ENCODE measurements around the gene ACBD5. TPM values are rescaled to one million over a fixed set of nuclear protein-coding genes. Genes with fewer than 3 reads are reported as not detected.

The ACBD5 gene
- total RNA-seq, 1 donor from 2014 or later: 15.7 TPM

GRCh38 chr10:27207350-27207749 is 33.2 kb downstream of the ACBD5 start:
- H3K9ac ChIP-seq (ENCODE audit: low read depth in 1 of 3, low read length in 3 of 3): no peak overlapping the region
- no peaks in the 10 kb centered on the region for H3K9me3 ChIP-seq (ENCODE audit: control insufficient read depth in 3 of 3, low read length in 3 of 3)
- no peaks in the 10 kb centered on the region for H3K4me1 ChIP-seq (ENCODE audit: control insufficient read depth in 3 of 3, insufficient read depth in 3 of 3, low read length in 3 of 3)
- H3K4me3 ChIP-seq (ENCODE audit: low read length in 3 of 3): no peak overlapping the region
- H3K27ac ChIP-seq (ENCODE audit: low read depth, low read length): no peak overlapping the region
- H3K27me3 ChIP-seq (ENCODE audit: control insufficient read depth in 3 of 3, insufficient read depth in 3 of 3, low read length in 3 of 3): no peaks in the 10 kb centered on the region
- peaks cover 35 to 53% (median 51%) of the 10 kb centered on the region in 3 donors for H3K36me3 ChIP-seq (ENCODE audit: control insufficient read depth in 3 of 3, insufficient read depth in 3 of 3, low read length in 3 of 3)

GRCh38 chr10:27203806-27204205 is 36.8 kb downstream of the ACBD5 start:
- no peak overlapping the region for H3K27ac ChIP-seq (ENCODE audit: low read depth, low read length)
- H3K27me3 ChIP-seq (ENCODE audit: control insufficient read depth in 3 of 3, insufficient read depth in 3 of 3, low read length in 3 of 3): no peaks in the 10 kb centered on the region
- no peaks in the 10 kb centered on the region for H3K9me3 ChIP-seq (ENCODE audit: control insufficient read depth in 3 of 3, low read length in 3 of 3)
- H3K36me3 ChIP-seq (ENCODE audit: control insufficient read depth in 3 of 3, insufficient read depth in 3 of 3, low read length in 3 of 3): peaks cover 27 to 46% (median 42%) of the 10 kb centered on the region in 3 donors
- H3K4me3 ChIP-seq (ENCODE audit: low read length in 3 of 3): no peak overlapping the region
- H3K4me1 ChIP-seq (ENCODE audit: control insufficient read depth in 3 of 3, insufficient read depth in 3 of 3, low read length in 3 of 3): no peaks in the 10 kb centered on the region
- no peak overlapping the region for H3K9ac ChIP-seq (ENCODE audit: low read depth in 1 of 3, low read length in 3 of 3)

GRCh38 chr10:27197980-27198620 is 42.5 kb downstream of the ACBD5 start:
- Histone ChIP-seq H3K4me1 (ENCODE audit: control insufficient read depth in 3 of 3, insufficient read depth in 3 of 3, low read length in 3 of 3) (peaks cover 0 to 3% (median 2%) of the 10 kb centered on the region in 3 donors), H3K9ac (ENCODE audit: low read depth in 1 of 3, low read length in 3 of 3) (no peak overlapping the region), H3K27me3 (ENCODE audit: control insufficient read depth in 3 of 3, insufficient read depth in 3 of 3, low read length in 3 of 3) (no peaks in the 10 kb centered on the region), H3K4me3 (ENCODE audit: low read length in 3 of 3) (no peak overlapping the region), H3K27ac (ENCODE audit: low read depth, low read length) (no peak overlapping the region), H3K9me3 (ENCODE audit: control insufficient read depth in 3 of 3, low read length in 3 of 3) (no peaks in the 10 kb centered on the region), H3K36me3 (ENCODE audit: control insufficient read depth in 3 of 3, insufficient read depth in 3 of 3, low read length in 3 of 3) (peaks cover 11 to 22% (median 11%) of the 10 kb centered on the region in 3 donors)

- H3K36me3 ChIP-seq (ENCODE audit: control insufficient read depth in 3 of 3, insufficient read depth in 3 of 3, low read length in 3 of 3): peaks cover 0 to 8% (median 4%) of the 10 kb centered on the region in 3 donors
- H3K4me1 ChIP-seq (ENCODE audit: control insufficient read depth in 3 of 3, insufficient read depth in 3 of 3, low read length in 3 of 3): no peaks in the 10 kb centered on the region
- H3K27ac ChIP-seq (ENCODE audit: low read depth, low read length): no peak overlapping the region
- no peak overlapping the region for H3K9ac ChIP-seq (ENCODE audit: low read depth in 1 of 3, low read length in 3 of 3)
- H3K9me3 ChIP-seq (ENCODE audit: control insufficient read depth in 3 of 3, low read length in 3 of 3): no peaks in the 10 kb centered on the region
- H3K4me3 ChIP-seq (ENCODE audit: low read length in 3 of 3): no peak overlapping the region
- no peaks in the 10 kb centered on the region for H3K27me3 ChIP-seq (ENCODE audit: control insufficient read depth in 3 of 3, insufficient read depth in 3 of 3, low read length in 3 of 3)
These were observed 48.3 kb downstream of the ACBD5 start for GRCh38 chr10:27192284-27192683.

- Histone ChIP-seq H3K9me3 (ENCODE audit: control insufficient read depth in 3 of 3, low read length in 3 of 3) (no peaks in the 10 kb centered on the region), H3K36me3 (ENCODE audit: control insufficient read depth in 3 of 3, insufficient read depth in 3 of 3, low read length in 3 of 3) (peaks cover 0 to 5% (median 4%) of the 10 kb centered on the region in 3 donors), H3K27ac (ENCODE audit: low read depth, low read length) (no peak overlapping the region), H3K4me3 (ENCODE audit: low read length in 3 of 3) (no peak overlapping the region), H3K4me1 (ENCODE audit: control insufficient read depth in 3 of 3, insufficient read depth in 3 of 3, low read length in 3 of 3) (no peaks in the 10 kb centered on the region), H3K9ac (ENCODE audit: low read depth in 1 of 3, low read length in 3 of 3) (no peak overlapping the region), H3K27me3 (ENCODE audit: control insufficient read depth in 3 of 3, insufficient read depth in 3 of 3, low read length in 3 of 3) (no peaks in the 10 kb centered on the region)
These were observed 50.1 kb downstream of the ACBD5 start for GRCh38 chr10:27190508-27190907.

- H3K4me3 ChIP-seq (ENCODE audit: low read length in 3 of 3): no peak overlapping the region
- H3K27ac ChIP-seq (ENCODE audit: low read depth, low read length): no peak overlapping the region
- no peaks in the 10 kb centered on the region for H3K4me1 ChIP-seq (ENCODE audit: control insufficient read depth in 3 of 3, insufficient read depth in 3 of 3, low read length in 3 of 3)
- H3K9ac ChIP-seq (ENCODE audit: low read depth in 1 of 3, low read length in 3 of 3): no peak overlapping the region
- no peaks in the 10 kb centered on the region for H3K27me3 ChIP-seq (ENCODE audit: control insufficient read depth in 3 of 3, insufficient read depth in 3 of 3, low read length in 3 of 3)
- H3K9me3 ChIP-seq (ENCODE audit: control insufficient read depth in 3 of 3, low read length in 3 of 3): no peaks in the 10 kb centered on the region
- peaks cover 0 to 5% (median 5%) of the 10 kb centered on the region in 3 donors for H3K36me3 ChIP-seq (ENCODE audit: control insufficient read depth in 3 of 3, insufficient read depth in 3 of 3, low read length in 3 of 3)
These were observed 51.7 kb downstream of the ACBD5 start for GRCh38 chr10:27188897-27189296.

GRCh38 chr10:27188259-27188658 is 52.3 kb downstream of the ACBD5 start:
- H3K27me3 ChIP-seq (ENCODE audit: control insufficient read depth in 3 of 3, insufficient read depth in 3 of 3, low read length in 3 of 3): no peaks in the 10 kb centered on the region
- H3K4me3 ChIP-seq (ENCODE audit: low read length in 3 of 3): no peak overlapping the region
- H3K9ac ChIP-seq (ENCODE audit: low read depth in 1 of 3, low read length in 3 of 3): no peak overlapping the region
- H3K36me3 ChIP-seq (ENCODE audit: control insufficient read depth in 3 of 3, insufficient read depth in 3 of 3, low read length in 3 of 3): peaks cover 0 to 11% (median 5%) of the 10 kb centered on the region in 3 donors
- H3K9me3 ChIP-seq (ENCODE audit: control insufficient read depth in 3 of 3, low read length in 3 of 3): no peaks in the 10 kb centered on the region
- no peak overlapping the region for H3K27ac ChIP-seq (ENCODE audit: low read depth, low read length)
- H3K4me1 ChIP-seq (ENCODE audit: control insufficient read depth in 3 of 3, insufficient read depth in 3 of 3, low read length in 3 of 3): no peaks in the 10 kb centered on the region

- no peak overlapping the region for H3K27ac ChIP-seq (ENCODE audit: low read depth, low read length)
These were observed 70.7 kb downstream of the ACBD5 start for GRCh38 chr10:27169849-27170248.

GRCh38 chr10:27158421-27158820 is 82.2 kb downstream of the ACBD5 start:
- Histone ChIP-seq H3K4me3 (ENCODE audit: low read length in 3 of 3) (no peak overlapping the region), H3K36me3 (ENCODE audit: control insufficient read depth in 3 of 3, insufficient read depth in 3 of 3, low read length in 3 of 3) (peaks cover 3 to 11% (median 8%) of the 10 kb centered on the region in 3 donors), H3K9me3 (ENCODE audit: control insufficient read depth in 3 of 3, low read length in 3 of 3) (no peaks in the 10 kb centered on the region), H3K4me1 (ENCODE audit: control insufficient read depth in 3 of 3, insufficient read depth in 3 of 3, low read length in 3 of 3) (peaks cover 5 to 11% (median 6%) of the 10 kb centered on the region in 3 donors), H3K9ac (ENCODE audit: low read depth in 1 of 3, low read length in 3 of 3) (no peak overlapping the region), H3K27me3 (ENCODE audit: control insufficient read depth in 3 of 3, insufficient read depth in 3 of 3, low read length in 3 of 3) (no peaks in the 10 kb centered on the region), H3K27ac (ENCODE audit: low read depth, low read length) (no peak overlapping the region)

More at GRCh38 chr10:27169849-27170248, 70.7 kb downstream of the ACBD5 start:
- Histone ChIP-seq H3K4me3 (ENCODE audit: low read length in 3 of 3) (no peak overlapping the region), H3K36me3 (ENCODE audit: control insufficient read depth in 3 of 3, insufficient read depth in 3 of 3, low read length in 3 of 3) (peaks cover 14 to 36% (median 21%) of the 10 kb centered on the region in 3 donors), H3K27me3 (ENCODE audit: control insufficient read depth in 3 of 3, insufficient read depth in 3 of 3, low read length in 3 of 3) (no peaks in the 10 kb centered on the region), H3K4me1 (ENCODE audit: control insufficient read depth in 3 of 3, insufficient read depth in 3 of 3, low read length in 3 of 3) (no peaks in the 10 kb centered on the region), H3K9me3 (ENCODE audit: control insufficient read depth in 3 of 3, low read length in 3 of 3) (no peaks in the 10 kb centered on the region), H3K9ac (ENCODE audit: low read depth in 1 of 3, low read length in 3 of 3) (no peak overlapping the region)

- H3K9ac ChIP-seq (ENCODE audit: low read depth in 1 of 3, low read length in 3 of 3): no peak overlapping the region
- H3K4me1 ChIP-seq (ENCODE audit: control insufficient read depth in 3 of 3, insufficient read depth in 3 of 3, low read length in 3 of 3): peaks cover 14 to 21% (median 17%) of the 10 kb centered on the region in 3 donors
- no peaks in the 10 kb centered on the region for H3K9me3 ChIP-seq (ENCODE audit: control insufficient read depth in 3 of 3, low read length in 3 of 3)
- H3K27ac ChIP-seq (ENCODE audit: low read depth, low read length): no peak overlapping the region
- no peaks in the 10 kb centered on the region for H3K27me3 ChIP-seq (ENCODE audit: control insufficient read depth in 3 of 3, insufficient read depth in 3 of 3, low read length in 3 of 3)
- peaks cover 3 to 11% (median 8%) of the 10 kb centered on the region in 3 donors for H3K36me3 ChIP-seq (ENCODE audit: control insufficient read depth in 3 of 3, insufficient read depth in 3 of 3, low read length in 3 of 3)
- no peak overlapping the region for H3K4me3 ChIP-seq (ENCODE audit: low read length in 3 of 3)
These were observed 83.4 kb downstream of the ACBD5 start for GRCh38 chr10:27157150-27157549.

Data from skeletal muscle tissue (tissue), 4 donors.